ENCODE data around the gene STAT5A.

GRCh38 chr17:42338427-42338985 is 50.2 kb downstream of the STAT5A start:
- TF ChIP-seq IRF1 (CRISPR knock-in tag; IDR thresholded peaks at IDR 0.05), result no peak
- no peak for TF ChIP-seq ZBTB43 (CRISPR knock-in tag; IDR thresholded peaks at IDR 0.05)
- no peak for TF ChIP-seq CTCF (IDR thresholded peaks at IDR 0.05)

Data from WTC11 (cell line).